Nephron progenitor cell (in vitro differentiated cells): ENCODE data around the gene NPHS1.
"Not testable (repeated sequence)": the region's sequence is repeated elsewhere in the genome, so short reads cannot be mapped to it uniquely, and the experiment has no call there.

ENCODE experiments used
- DNase-seq: peaks from one replicate; pipeline ENCODE4 v3.0.0; 2021
- H3K27ac Mint-ChIP-seq: 2 replicates; pipeline ENCODE4 v1.8.0; 2021; ENCODE audit warnings: mild to moderate bottlenecking, moderate library complexity, mixed read lengths
- H3K27me3 Mint-ChIP-seq: 2 replicates; pipeline ENCODE4 v1.8.0; 2021; ENCODE audit warnings: mild to moderate bottlenecking, low read depth, mixed read lengths; ENCODE audit not compliant: poor library complexity
- H3K36me3 Mint-ChIP-seq: 2 replicates; pipeline ENCODE4 v1.8.0; 2021; ENCODE audit warnings: low read depth, mixed read lengths
- H3K4me1 Mint-ChIP-seq: 2 replicates; pipeline ENCODE4 v1.8.0; 2021; ENCODE audit warnings: mixed read lengths
- H3K4me3 Mint-ChIP-seq: 2 replicates; pipeline ENCODE4 v1.8.0; 2021; ENCODE audit warnings: mild to moderate bottlenecking, moderate library complexity, mixed read lengths
- H3K9me3 Mint-ChIP-seq: 2 replicates; pipeline ENCODE4 v1.8.0; 2021; ENCODE audit warnings: mild to moderate bottlenecking, moderate library complexity, mixed read lengths
- TF ChIP-seq, protein P1 (sequence below): fragments of 200-600 bp; sonication (generic); IDR thresholded peaks from 2 replicates; pipeline ENCODE4 v1.5.0; 2021; ENCODE audit warnings: antibody characterized with exemption

The NPHS1 gene

DNA sequence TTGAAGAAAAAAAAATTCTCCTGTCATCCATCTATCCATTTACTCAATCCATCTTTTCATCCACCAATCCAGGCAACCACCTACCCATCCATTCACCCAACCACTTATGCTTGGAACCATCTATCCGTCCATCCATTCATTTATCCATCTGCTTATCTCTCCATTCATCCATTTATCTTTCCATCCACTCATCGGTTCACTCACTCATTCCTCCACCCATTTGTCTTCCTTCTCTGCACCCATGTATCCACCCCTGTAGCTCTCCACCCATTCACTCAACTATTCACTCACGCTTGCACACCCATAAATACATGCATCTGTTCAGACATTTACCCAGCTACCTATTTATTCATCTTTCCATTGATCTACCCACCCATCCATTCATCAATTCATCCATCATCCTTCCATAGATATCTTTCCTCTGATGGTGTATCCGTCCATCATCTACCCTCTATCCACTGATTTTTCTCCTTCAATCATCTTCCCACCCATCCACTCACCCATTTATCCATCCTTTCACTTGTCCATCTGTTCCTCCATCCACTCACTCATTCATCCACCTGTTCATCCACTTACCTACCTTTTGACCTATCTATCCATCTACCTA, 9.5 kb downstream of the NPHS1 start:
- Mint-ChIP-seq H3K4me3 (no peak overlapping the region), H3K27me3 (peaks cover 90% of the 10 kb centered on the region)

DNA sequence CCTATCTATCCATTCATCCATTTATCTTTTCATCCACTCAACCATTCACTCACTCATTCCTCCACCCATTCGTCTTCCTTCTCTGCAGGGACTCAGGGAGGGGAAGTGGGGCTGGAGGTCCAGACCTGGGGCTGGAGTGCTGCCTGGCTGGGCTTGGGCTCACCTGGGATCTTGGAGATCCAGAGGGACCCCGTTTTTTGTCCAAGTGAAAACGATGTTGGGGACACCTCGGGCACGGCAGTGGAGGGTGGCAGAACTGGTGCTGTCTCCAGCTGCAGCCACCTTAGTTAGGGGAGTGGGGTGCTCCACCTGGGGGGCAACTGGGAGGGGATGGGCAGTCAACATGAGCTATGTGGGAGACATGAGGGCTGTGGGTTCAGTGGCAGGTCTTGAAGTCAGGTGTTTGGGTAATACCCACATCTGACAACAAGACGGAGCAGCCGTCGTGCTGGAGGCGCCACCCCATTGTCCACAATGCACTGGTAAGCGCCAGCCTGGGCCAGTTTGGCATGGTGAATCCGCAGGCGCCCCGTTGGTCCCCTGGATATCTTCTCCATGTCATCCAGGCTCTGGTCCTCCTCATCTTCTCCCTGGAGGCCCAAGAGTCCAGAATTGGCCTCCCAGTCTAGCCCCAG, 10.2 kb downstream of the NPHS1 start:
- peaks cover 21% of the 10 kb centered on the region for H3K4me1 Mint-ChIP-seq
- H3K4me3 Mint-ChIP-seq: no peak overlapping the region
- DNase-seq: no peak
- H3K36me3 Mint-ChIP-seq: no peaks in the 10 kb centered on the region
- H3K9me3 Mint-ChIP-seq: peaks cover 21% of the 10 kb centered on the region
- TF ChIP-seq, protein P1, sequence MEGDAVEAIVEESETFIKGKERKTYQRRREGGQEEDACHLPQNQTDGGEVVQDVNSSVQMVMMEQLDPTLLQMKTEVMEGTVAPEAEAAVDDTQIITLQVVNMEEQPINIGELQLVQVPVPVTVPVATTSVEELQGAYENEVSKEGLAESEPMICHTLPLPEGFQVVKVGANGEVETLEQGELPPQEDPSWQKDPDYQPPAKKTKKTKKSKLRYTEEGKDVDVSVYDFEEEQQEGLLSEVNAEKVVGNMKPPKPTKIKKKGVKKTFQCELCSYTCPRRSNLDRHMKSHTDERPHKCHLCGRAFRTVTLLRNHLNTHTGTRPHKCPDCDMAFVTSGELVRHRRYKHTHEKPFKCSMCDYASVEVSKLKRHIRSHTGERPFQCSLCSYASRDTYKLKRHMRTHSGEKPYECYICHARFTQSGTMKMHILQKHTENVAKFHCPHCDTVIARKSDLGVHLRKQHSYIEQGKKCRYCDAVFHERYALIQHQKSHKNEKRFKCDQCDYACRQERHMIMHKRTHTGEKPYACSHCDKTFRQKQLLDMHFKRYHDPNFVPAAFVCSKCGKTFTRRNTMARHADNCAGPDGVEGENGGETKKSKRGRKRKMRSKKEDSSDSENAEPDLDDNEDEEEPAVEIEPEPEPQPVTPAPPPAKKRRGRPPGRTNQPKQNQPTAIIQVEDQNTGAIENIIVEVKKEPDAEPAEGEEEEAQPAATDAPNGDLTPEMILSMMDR: no peak
- H3K27ac Mint-ChIP-seq: no peak overlapping the region
- peaks cover 90% of the 10 kb centered on the region for H3K27me3 Mint-ChIP-seq

More for the DNA sequence above, 9.5 kb downstream of the NPHS1 start:
- TF ChIP-seq, protein P1: no peak
- no peak for DNase-seq
- Mint-ChIP-seq H3K27ac (no peak overlapping the region), H3K36me3 (no peaks in the 10 kb centered on the region), H3K4me1 (peaks cover 21% of the 10 kb centered on the region), H3K9me3 (peaks cover 21% of the 10 kb centered on the region)

DNA sequence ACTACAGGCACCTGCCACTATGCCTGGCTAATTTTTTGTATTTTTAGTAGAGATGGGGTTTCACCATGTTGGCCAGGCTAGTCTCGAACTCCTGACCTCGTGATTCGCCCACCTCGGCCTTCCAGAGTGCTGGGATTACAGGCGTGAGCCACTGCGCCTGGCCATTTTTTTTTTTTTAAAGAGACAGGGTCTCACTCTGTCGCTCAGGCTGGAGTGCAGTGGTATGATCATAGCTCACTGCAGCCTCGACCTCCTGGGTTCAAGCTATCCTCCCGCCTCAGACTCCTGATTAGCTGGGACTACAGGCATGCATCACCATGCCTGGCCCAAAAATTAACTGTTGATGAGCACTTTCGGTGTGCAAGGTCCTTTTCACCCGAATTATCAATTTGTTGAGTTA, 16.2 kb downstream of the NPHS1 start:
- H3K4me1 Mint-ChIP-seq, H3K9me3 Mint-ChIP-seq: not testable (repeated sequence)

DNA sequence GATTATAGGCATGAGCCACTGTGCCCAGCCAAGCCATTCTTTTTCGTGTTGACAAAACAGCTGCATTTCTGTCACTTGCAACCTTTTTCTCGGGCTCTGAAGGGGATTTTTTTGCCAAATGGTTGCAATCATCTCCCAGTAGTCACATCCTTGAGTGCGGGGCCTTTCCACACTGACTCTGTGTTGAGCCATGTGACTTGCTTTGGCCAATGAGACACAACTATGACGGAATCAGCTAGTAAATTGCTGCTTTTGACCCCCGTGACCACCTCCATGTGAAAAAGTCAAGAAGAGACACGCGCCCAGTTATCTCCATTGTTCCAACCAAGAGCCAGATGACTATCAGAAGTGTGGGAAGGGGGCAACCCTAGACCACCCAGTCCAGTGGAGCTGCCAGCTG, 18.3 kb downstream of the NPHS1 start:
- Mint-ChIP-seq H3K36me3 (no peaks in the 10 kb centered on the region), H3K4me1 (no peaks in the 10 kb centered on the region), H3K9me3 (peaks cover 6% of the 10 kb centered on the region), H3K27me3 (peaks cover 69% of the 10 kb centered on the region), H3K4me3 (no peak overlapping the region), H3K27ac (no peak overlapping the region)
- TF ChIP-seq, protein P1: no peak
- no peak for DNase-seq

More for the DNA sequence above, 16.2 kb downstream of the NPHS1 start:
- DNase-seq, H3K36me3 Mint-ChIP-seq, H3K4me3 Mint-ChIP-seq, H3K27ac Mint-ChIP-seq: not testable (repeated sequence)
- H3K27me3 Mint-ChIP-seq: peaks cover 81% of the 10 kb centered on the region

DNA sequence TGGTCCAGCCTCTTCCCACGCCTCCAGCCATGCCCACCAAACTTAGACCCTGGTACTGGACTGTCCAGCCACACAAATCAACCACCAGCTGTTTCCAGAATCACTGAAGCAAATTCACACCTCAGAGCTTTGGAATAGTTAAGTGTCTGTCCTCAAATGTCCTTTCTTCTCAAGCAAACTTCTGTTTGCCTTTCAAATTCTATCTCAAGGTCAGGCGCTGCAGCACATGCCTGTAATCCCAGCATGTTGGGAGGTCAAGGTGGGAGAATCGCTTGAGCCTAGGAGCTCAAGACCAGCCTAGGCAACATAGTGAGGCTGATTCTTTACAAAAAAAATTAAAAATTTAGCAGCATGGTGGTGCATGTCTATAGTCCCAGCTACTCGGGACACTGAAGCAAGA, 20.2 kb downstream of the NPHS1 start:
- Mint-ChIP-seq H3K4me1 (no peaks in the 10 kb centered on the region), H3K4me3 (no peak overlapping the region), H3K9me3 (peaks cover 3% of the 10 kb centered on the region), H3K36me3 (no peaks in the 10 kb centered on the region), H3K27ac (no peak overlapping the region), H3K27me3 (peaks cover 71% of the 10 kb centered on the region)
- TF ChIP-seq, protein P1: no peak
- DNase-seq: no peak

DNA sequence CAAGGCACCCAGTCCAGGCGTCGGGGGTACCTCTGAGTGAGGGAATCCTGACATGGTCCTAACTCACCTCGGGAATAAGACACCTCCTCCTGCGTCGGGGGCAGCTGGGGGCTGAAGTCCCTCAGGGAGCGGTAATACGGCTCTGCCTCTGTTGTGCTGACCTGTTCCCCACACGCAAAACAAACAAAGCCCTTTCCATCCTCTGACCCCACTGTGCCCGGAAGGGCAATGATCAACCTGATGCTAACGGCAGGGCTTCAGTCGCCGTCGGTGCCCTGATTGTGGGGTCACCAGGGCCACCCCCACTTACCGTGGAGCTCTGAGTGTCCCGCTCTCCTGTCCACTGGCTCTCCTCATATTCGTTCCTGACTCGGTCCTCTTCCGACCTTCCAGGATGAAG, 21.3 kb downstream of the NPHS1 start:
- no peak overlapping the region for H3K27ac Mint-ChIP-seq
- H3K9me3 Mint-ChIP-seq: peaks cover 3% of the 10 kb centered on the region
- peaks cover 68% of the 10 kb centered on the region for H3K27me3 Mint-ChIP-seq

More for the DNA sequence above, 21.3 kb downstream of the NPHS1 start:
- TF ChIP-seq, protein P1: no peak
- DNase-seq: no peak
- Mint-ChIP-seq H3K36me3 (no peaks in the 10 kb centered on the region), H3K4me3 (no peak overlapping the region), H3K4me1 (no peaks in the 10 kb centered on the region)
